Kidney epithelial cell (primary cell): Measurements from ENCODE around the gene OR10V1. TPM values are rescaled to one million over a fixed set of nuclear protein-coding genes. Genes with fewer than 3 reads are reported as not detected.
"Not testable (repeated sequence)": the region's sequence is repeated elsewhere in the genome, so short reads cannot be mapped to it uniquely, and the experiment has no call there.

Experiments
- DNase-seq: peaks from one replicate; pipeline ENCODE4 v3.0.0-alpha.2; 2010; ENCODE audit warnings: low read depth
- H3K27me3 ChIP-seq: 2 replicates; pipeline ENCODE4 v1.6.0; 2011; ENCODE audit warnings: low read length; ENCODE audit not compliant: control insufficient read depth, insufficient read depth
- H3K36me3 ChIP-seq: 2 replicates; pipeline ENCODE4 v1.5.1; 2011; ENCODE audit warnings: low read length; ENCODE audit not compliant: control insufficient read depth, insufficient read depth
- H3K4me3 ChIP-seq: 2 replicates; pipeline ENCODE4 v1.5.1; 2011; ENCODE audit warnings: low read depth, mild to moderate bottlenecking, control low read depth, low read length
- CTCF ChIP-seq: IDR thresholded peaks from 2 replicates; pipeline ENCODE4 v1.5.1; 2011; ENCODE audit warnings: mild to moderate bottlenecking, moderate library complexity, low read length, control low read depth, inconsistent platforms; ENCODE audit not compliant: insufficient read depth, poor library complexity, severe bottlenecking
- total RNA-seq: library from RNA; depleted of rRNA; stranded (reverse); fragments of >200 nt; gene quantifications from 2 replicates; pipeline ENCODE4 v1.2.3, GENCODE V29; 2015

Gene OR10V1
- total RNA-seq, 1 donor from 2014 or later = not detected

DNA sequence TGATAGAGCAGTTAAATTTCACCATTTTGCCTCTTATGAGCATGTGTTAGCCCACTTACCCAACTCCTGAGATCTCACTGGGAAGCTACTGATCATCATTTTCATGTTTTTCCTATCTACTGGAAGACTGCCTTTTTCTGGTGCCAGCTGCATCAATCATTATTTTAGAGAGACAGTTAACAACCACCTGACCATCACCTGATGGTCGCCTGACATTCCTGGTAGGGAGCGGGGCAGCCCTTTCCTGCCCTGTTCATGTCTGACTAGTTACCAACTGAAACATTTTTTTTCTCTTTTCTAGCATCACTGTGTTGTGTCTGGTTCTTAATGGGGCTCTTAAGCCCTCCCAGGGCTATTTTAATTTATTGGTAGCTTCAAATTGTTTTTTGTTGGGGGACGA, 24.6 kb downstream of the OR10V1 start:
- no peak for TF ChIP-seq CTCF
- Histone ChIP-seq H3K4me3 (no peak overlapping the region), H3K27me3 (no peaks in the 10 kb centered on the region), H3K36me3 (no peaks in the 10 kb centered on the region)
- DNase-seq = no peak

DNA sequence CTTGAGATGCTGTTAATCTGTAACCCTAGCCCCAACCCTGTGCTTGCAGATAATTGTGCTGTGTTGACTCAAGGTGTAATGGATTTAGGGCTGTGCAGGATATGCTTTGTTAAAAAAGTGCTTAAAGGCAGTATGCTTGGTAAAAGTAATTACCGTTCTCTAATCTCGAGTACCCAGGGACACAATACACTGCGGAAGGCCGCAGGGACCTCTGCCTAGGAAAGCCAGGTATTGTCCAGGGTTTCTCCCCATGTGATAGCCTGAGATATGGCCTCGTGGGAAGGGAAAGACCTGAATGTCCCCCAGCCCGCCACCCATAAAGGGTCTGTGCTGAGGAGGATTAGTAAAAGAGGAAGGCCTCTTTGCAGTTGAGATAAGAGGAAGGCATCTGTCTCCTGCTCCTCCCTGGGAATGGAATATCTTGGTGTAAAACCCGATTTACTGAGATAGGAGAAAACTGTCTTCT, 32.4 kb downstream of the OR10V1 start:
- H3K36me3 ChIP-seq, DNase-seq, H3K4me3 ChIP-seq, H3K27me3 ChIP-seq: not testable (repeated sequence)

GRCh38 chr11:59680287-59681154, 33.1 kb downstream of the OR10V1 start:
- peak; percentile 87 for TF ChIP-seq CTCF
- Histone ChIP-seq H3K36me3 (no peaks in the 10 kb centered on the region), H3K4me3 (no peak overlapping the region), H3K27me3 (no peaks in the 10 kb centered on the region)
- DNase-seq = peak; percentile 63

DNA sequence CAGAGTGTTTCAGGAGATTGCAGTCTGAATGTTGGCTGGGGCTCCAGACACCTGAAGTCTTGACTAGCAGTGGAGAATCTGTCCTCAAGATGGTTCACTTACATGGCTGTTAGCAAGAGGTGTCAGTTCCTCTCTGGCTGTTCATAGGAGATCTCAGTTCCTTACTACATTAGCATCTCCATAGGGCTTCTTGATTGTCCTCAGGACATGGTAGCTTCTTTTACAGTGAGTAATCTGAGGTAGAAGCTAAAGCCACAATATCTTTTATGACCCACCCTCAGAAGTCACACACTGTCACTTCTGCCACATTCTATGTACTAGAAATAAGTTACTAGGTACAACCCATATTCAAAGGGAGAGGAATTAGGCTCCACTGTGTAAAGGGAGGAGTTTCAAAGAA, 34.3 kb downstream of the OR10V1 start:
- Histone ChIP-seq H3K36me3 (no peaks in the 10 kb centered on the region), H3K4me3 (no peak overlapping the region), H3K27me3 (no peaks in the 10 kb centered on the region)
- no peak for DNase-seq
- TF ChIP-seq CTCF = no peak

DNA sequence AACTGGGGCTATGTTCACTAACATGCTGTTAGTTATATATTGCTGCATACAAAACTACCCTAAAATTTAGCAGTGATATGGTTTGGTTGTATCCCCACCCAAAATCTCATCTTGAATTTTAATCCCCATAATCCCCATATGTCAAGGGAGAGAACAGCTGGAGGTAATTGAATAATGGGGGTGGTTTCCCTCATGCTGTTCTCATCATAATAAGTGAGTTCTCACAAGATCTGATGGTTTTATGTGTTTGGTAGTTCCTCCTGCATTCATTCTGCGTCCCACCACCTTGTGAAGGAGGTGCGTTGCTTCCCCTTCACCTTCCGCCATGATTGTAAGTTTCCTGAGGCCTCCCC, 34.9 kb downstream of the OR10V1 start:
- TF ChIP-seq CTCF = no peak
- Histone ChIP-seq H3K36me3 (no peaks in the 10 kb centered on the region), H3K27me3 (no peaks in the 10 kb centered on the region), H3K4me3 (no peak overlapping the region)
- no peak for DNase-seq

DNA sequence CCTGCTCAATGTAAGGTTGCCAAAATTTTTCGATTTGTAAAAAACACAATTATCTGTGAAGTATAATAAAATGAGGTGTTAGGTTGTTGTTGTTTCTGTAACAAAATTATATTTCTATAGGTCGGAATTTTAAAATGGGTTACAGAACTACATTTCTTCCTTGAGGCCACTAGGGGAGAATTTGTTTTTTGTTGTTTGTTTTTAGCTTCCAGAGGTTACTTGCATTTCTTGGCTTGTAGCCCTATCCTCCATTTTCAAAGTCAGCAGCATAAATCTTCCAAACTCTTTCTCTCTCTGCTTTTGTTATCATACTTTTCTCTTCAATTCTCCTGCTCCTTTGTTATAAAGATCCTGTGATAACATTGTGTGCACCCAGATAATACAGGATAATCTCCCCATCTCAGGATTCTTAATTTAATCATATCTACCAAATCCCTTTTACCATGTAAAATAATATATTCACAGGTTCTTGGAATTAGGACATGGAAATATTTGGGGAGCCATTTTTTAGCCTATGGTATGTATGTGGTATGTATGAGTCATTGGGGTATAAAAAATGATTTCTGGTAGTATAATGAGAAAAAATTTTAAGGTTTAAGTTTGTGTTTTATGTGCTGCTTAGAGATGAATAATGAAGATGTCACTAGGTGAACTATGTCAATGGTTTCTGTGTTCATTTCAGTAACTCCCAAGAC, 35.4 kb downstream of the OR10V1 start:
- Histone ChIP-seq H3K36me3 (no peaks in the 10 kb centered on the region), H3K4me3 (no peak overlapping the region), H3K27me3 (no peaks in the 10 kb centered on the region)
- DNase-seq = no peak
- no peak for TF ChIP-seq CTCF
